ENCODE measurements around the gene EHD3.
A peak's percentile ranks its signal among the peaks of the same experiment; 100 is the strongest.

EHD3 gene

DNA sequence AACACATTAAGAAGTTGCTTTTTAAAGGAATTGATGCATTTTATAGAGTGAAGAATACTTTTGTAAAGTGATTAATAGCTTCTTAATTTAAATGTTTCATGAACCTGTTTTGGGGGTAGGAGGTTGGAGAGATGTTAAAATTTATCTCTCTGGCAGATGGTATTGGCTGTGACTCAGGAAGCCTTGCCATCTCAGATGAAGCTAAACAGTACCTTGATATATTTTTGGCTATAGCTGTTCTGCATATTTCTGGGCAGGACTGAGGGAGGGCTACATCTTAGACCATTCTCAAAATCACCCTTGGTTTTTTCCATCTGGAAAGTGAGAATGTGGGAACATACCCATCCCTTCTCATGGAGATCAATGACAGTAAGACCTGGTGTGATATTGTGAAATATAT, 30.0 kb upstream of the EHD3 start:
- H3K27ac Mint-ChIP-seq, result no peak overlapping the region
- H3K9me3 Mint-ChIP-seq, result peaks cover 2% of the 10 kb centered on the region
- no peaks in the 10 kb centered on the region for H3K4me1 Mint-ChIP-seq (ENCODE audit: low read depth)
- H3K27me3 Mint-ChIP-seq, result no peaks in the 10 kb centered on the region
- no peaks in the 10 kb centered on the region for H3K36me3 Mint-ChIP-seq (ENCODE audit: low read depth)
- no peak overlapping the region for H3K4me3 Mint-ChIP-seq

GRCh38 chr2:31204783-31205182, 29.2 kb upstream of the EHD3 start:
- H3K27ac Mint-ChIP-seq, result no peak overlapping the region
- no peak overlapping the region for H3K4me3 Mint-ChIP-seq
- H3K36me3 Mint-ChIP-seq (ENCODE audit: low read depth), result no peaks in the 10 kb centered on the region
- H3K9me3 Mint-ChIP-seq, result no peaks in the 10 kb centered on the region
- no peaks in the 10 kb centered on the region for H3K27me3 Mint-ChIP-seq
- no peaks in the 10 kb centered on the region for H3K4me1 Mint-ChIP-seq (ENCODE audit: low read depth)

DNA sequence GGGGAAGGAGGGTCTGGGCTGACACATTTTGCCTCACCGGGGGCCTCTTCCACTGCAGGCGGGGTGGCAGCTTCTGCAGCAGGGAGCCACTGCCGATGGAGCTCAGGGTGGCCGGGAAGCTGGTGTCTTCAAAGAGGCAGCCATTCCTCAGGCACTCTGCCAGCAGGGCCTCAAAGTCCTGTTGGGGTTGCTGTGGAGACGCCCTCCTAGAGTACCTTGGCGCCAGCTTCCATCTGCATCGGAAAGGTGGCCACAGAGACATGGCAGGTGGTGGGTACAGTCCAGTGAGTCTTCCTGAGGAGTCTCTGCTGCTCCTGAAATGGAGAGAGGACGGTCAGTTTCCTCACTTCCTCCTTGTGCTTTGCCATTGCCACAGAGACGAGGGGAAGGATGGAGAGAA, 28.8 kb upstream of the EHD3 start:
- Mint-ChIP-seq H3K36me3 (ENCODE audit: low read depth) (no peaks in the 10 kb centered on the region), H3K4me1 (ENCODE audit: low read depth) (no peaks in the 10 kb centered on the region), H3K4me3 (no peak overlapping the region), H3K27ac (no peak overlapping the region), H3K9me3 (no peaks in the 10 kb centered on the region), H3K27me3 (no peaks in the 10 kb centered on the region)

DNA sequence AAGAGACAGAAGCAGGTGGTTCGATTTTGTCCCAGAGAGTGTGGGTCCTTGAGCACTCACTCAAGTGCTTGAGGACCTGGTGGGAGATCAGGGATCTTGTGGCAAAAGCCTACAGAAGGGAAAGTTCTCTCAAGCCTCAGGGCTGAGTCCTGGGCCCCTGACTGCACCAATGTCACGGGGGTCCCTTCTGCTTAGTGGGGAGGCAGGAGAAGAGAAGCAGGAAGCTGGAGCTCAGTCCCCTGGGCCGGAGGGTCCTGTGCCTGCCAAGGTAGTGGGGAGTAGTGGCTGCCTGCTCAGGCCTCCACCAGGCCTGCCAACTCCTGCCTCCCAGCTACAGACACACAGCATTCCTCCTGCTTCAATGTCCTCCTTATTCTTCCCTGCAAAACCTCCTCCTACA, 28.3 kb upstream of the EHD3 start:
- no peak overlapping the region for H3K4me3 Mint-ChIP-seq
- no peak overlapping the region for H3K27ac Mint-ChIP-seq
- H3K9me3 Mint-ChIP-seq, result no peaks in the 10 kb centered on the region
- H3K27me3 Mint-ChIP-seq, result no peaks in the 10 kb centered on the region
- H3K36me3 Mint-ChIP-seq (ENCODE audit: low read depth), result no peaks in the 10 kb centered on the region
- H3K4me1 Mint-ChIP-seq (ENCODE audit: low read depth), result no peaks in the 10 kb centered on the region

- H3K27me3 Mint-ChIP-seq, result no peaks in the 10 kb centered on the region
- H3K4me3 Mint-ChIP-seq, result no peak overlapping the region
- no peaks in the 10 kb centered on the region for H3K9me3 Mint-ChIP-seq
Observed at GRCh38 chr2:31207790-31208189, 26.2 kb upstream of the EHD3 start.

GRCh38 chr2:31208240-31208639, 25.7 kb upstream of the EHD3 start:
- Mint-ChIP-seq H3K27me3 (no peaks in the 10 kb centered on the region), H3K4me1 (ENCODE audit: low read depth) (no peaks in the 10 kb centered on the region), H3K27ac (no peak overlapping the region), H3K36me3 (ENCODE audit: low read depth) (no peaks in the 10 kb centered on the region), H3K4me3 (no peak overlapping the region), H3K9me3 (no peaks in the 10 kb centered on the region)

More at GRCh38 chr2:31207790-31208189, 26.2 kb upstream of the EHD3 start:
- Mint-ChIP-seq H3K36me3 (ENCODE audit: low read depth) (no peaks in the 10 kb centered on the region), H3K27ac (no peak overlapping the region), H3K4me1 (ENCODE audit: low read depth) (no peaks in the 10 kb centered on the region)

DNA sequence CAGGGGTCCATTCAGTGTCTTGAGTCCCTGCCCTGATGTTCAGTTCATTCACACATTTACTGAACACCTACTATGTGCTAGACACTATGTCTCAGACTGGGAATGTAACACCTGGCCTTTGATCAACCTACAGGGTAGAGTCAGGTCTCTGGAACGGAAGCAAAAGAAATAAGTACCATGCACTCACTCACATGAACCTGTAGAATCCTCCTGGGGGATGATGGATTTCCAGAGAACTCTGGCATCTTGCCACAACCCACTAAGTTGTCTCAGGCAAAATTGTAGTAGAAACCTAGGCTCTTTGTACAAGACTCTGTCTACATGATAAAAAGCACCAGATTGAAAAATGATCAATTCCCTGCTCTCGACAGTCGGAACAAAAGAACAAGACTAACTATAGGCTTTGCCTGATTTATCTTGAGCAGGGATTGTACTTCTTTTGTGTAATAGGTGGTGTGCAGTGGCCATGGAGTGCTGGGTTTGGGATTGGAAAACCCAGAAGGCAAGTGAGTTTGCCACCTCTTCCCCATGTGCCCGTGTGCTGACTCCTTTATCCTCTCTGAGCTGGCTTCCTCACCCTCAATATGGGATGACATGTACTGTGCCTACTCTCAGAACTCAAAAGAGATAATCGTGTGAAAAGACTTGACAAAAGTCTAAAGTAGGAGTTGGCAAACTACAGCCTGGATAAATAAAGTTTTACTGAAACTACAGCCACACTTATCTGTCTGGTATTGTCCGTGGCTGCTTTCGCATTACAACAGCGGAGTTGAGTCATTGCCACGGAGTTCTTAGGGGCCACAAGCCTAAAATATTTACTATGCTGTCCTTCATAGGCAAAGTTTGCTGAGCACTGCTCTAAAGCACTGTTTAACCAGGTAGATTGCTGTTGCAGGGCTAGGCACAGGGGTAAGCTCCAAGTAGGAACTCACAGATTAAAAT, 21.0 kb upstream of the EHD3 start:
- Mint-ChIP-seq H3K9me3 (no peaks in the 10 kb centered on the region), H3K27ac (no peak overlapping the region), H3K4me1 (ENCODE audit: low read depth) (peaks cover 33% of the 10 kb centered on the region), H3K27me3 (no peaks in the 10 kb centered on the region), H3K4me3 (no peak overlapping the region), H3K36me3 (ENCODE audit: low read depth) (no peaks in the 10 kb centered on the region)

DNA sequence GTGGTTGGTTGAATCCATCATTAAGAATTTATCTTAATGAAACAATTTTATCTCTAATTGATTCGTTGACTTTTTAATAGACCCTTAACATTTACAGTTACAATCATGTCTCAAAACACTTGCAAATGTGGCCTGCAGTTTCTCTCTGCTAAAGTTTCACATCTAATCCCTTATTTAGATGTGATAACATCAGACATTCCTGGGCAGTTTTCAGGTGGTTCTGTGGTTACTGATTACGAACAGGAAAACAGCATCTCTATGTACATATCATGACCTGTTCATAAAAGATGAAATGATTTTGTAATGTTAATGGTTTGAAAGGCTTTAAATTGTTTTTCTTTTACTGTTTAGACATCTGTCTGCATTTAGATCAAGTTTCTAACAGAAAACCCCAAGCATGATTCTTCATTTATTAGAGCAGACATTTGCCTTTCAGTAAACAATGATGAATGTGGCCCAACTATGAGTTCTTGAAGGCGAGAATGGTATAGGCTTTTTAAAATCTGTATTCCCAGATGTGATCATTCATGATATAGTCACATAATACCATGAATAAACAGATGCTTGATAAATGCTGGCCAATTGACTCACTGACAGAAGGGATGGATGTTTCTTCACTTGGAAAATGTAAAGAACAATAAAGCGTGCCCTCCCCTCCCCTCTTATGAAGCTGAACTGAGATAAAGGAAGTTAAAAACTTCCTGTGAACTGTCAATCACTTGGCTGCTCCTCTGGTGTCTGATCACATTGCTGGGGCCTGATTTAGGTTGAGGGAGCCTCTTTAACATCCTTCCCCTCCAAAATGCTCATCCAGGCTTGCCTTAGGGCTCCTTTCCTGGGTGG, 20.1 kb upstream of the EHD3 start:
- Mint-ChIP-seq H3K27me3 (no peaks in the 10 kb centered on the region), H3K9me3 (no peaks in the 10 kb centered on the region), H3K4me3 (no peak overlapping the region), H3K36me3 (ENCODE audit: low read depth) (no peaks in the 10 kb centered on the region), H3K27ac (no peak overlapping the region), H3K4me1 (ENCODE audit: low read depth) (peaks cover 41% of the 10 kb centered on the region)

DNA sequence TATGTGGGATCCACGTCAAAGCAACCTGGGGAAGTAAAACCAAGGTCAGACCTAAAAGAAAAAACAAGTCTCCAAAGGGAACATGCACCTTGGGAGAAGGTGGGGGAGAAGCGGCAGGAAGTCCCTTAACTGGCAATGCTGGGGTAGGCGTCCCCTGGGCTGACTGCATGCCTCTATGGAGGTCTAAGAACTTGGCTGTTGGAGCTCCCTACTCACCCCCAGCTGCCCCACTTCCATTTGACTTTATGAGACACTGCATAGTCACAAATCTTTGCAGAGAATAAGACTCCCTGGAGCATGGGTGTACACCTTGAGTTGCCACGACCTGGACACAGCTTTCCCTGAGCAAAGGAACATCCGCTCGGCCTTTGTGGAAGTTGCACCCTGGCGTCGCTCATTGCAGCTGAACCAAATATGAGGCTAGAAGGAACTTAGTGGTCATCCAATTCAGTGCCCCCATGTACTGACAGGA, 19.5 kb upstream of the EHD3 start:
- no peaks in the 10 kb centered on the region for H3K9me3 Mint-ChIP-seq
- H3K4me1 Mint-ChIP-seq (ENCODE audit: low read depth), result peaks cover 47% of the 10 kb centered on the region

DNA sequence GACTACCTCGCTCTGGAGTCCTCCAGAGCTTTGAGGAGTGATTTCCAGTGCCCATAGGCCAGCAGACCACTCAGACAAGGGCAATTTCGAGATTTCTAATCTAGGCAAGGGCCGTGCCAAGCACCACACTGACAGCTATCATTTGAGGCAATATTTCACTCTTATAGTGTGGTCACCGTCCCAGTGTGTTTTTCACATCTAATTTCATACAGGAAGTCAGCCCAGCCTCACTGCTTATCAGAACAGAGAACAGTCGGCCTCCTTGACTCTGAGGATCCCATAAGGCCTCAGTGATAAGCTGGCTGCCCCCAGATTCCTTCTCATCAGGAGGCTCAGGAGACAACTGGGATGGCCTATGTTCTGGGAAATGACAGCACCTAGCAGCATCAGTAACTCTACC, 17.2 kb upstream of the EHD3 start:
- Mint-ChIP-seq H3K36me3 (ENCODE audit: low read depth) (no peaks in the 10 kb centered on the region), H3K4me1 (ENCODE audit: low read depth) (peaks cover 57% of the 10 kb centered on the region), H3K27ac (no peak overlapping the region), H3K9me3 (no peaks in the 10 kb centered on the region), H3K4me3 (no peak overlapping the region), H3K27me3 (peaks cover 7% of the 10 kb centered on the region)

More for the DNA sequence above, 19.5 kb upstream of the EHD3 start:
- Mint-ChIP-seq H3K36me3 (ENCODE audit: low read depth) (no peaks in the 10 kb centered on the region), H3K27ac (no peak overlapping the region), H3K4me3 (no peak overlapping the region), H3K27me3 (peaks cover 2% of the 10 kb centered on the region)

DNA sequence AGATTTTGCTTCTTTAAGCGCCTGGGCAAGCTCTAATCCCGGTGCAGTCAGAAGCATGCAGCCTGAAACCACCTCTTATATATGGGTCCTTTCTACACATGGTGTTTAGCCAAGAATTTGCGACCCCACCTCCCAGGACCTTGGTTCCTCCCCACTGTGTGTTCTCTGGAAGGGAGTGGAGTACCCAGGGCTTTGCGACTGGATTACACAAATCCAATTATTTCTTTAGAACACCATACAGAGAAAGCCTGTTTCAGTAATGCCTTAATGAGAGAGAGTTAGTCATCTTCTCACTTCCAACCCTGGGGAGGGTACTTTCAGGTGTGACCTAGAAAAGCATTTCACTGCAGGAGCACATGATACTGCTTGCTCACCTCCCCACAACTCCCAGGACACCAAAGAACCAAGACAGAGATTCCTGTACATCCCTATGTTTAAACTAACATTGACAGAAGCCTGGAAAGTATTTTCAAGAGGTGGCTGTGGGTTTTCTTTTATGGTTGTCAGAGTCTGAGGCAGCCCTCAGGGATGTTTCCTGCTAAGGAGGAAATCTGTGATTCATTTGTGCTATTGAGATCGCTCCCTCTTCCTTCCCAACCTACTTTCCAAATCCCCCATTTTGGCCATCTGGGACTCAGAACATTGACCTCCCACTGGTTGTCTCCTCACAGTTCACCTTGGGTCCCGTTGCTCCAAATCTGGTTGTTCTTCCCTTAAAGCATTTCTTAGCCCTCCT, 16.3 kb upstream of the EHD3 start, which contains the start of gene CAPN14:
Gene CAPN14 (minus strand): TSS at position 51 of the 736 bp plus-strand sequence. CDS start 12,068 bp downstream, outside the sequence.
- Mint-ChIP-seq H3K27ac (no peak within 1 kb of the TSS), H3K36me3 (ENCODE audit: low read depth) (no peaks in the 10 kb centered on the region), H3K4me3 (no peak within 1 kb of the TSS), H3K27me3 (peaks cover 7% of the 10 kb centered on the region), H3K9me3 (no peaks in the 10 kb centered on the region), H3K4me1 (ENCODE audit: low read depth) (peaks cover 58% of the 10 kb centered on the region)

- peaks cover 51% of the 10 kb centered on the region for H3K4me1 Mint-ChIP-seq (ENCODE audit: low read depth)
- peak overlapping the region; percentile 50 for H3K27ac Mint-ChIP-seq
- H3K9me3 Mint-ChIP-seq, result no peaks in the 10 kb centered on the region
- H3K4me3 Mint-ChIP-seq, result peak overlapping the region; percentile 30
- H3K27me3 Mint-ChIP-seq, result peaks cover 11% of the 10 kb centered on the region
- H3K36me3 Mint-ChIP-seq (ENCODE audit: low read depth), result no peaks in the 10 kb centered on the region
Observed at GRCh38 chr2:31219131-31219969, 14.6 kb upstream of the EHD3 start.

DNA sequence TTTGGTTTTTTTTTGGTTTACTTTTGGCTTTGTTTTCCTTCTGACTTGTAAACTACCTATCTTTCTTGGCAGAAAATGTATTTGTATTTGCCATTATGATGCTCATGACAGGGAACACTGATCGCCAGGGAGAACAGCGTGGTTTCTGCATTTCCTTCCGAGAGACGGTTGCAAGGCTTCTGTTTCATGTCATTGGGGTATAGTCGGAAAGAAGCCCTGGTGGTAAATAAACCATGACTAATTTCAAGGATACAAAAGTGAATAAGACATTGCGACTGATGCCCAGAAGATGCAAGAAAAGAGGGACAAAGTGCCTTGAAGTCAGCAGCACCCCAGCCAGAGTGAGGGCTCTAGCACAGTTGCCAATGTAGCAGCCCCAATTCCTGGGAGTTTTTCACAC, 12.4 kb upstream of the EHD3 start:
- peaks cover 11% of the 10 kb centered on the region for H3K27me3 Mint-ChIP-seq
- H3K9me3 Mint-ChIP-seq, result no peaks in the 10 kb centered on the region
- peaks cover 35% of the 10 kb centered on the region for H3K4me1 Mint-ChIP-seq (ENCODE audit: low read depth)
- no peak overlapping the region for H3K27ac Mint-ChIP-seq
- H3K4me3 Mint-ChIP-seq, result no peak overlapping the region
- H3K36me3 Mint-ChIP-seq (ENCODE audit: low read depth), result no peaks in the 10 kb centered on the region

GRCh38 chr2:31222071-31222470, 11.9 kb upstream of the EHD3 start:
- Mint-ChIP-seq H3K4me1 (ENCODE audit: low read depth) (peaks cover 31% of the 10 kb centered on the region), H3K27ac (no peak overlapping the region), H3K27me3 (peaks cover 11% of the 10 kb centered on the region)

More at GRCh38 chr2:31222071-31222470, 11.9 kb upstream of the EHD3 start:
- H3K4me3 Mint-ChIP-seq, result no peak overlapping the region
- no peaks in the 10 kb centered on the region for H3K9me3 Mint-ChIP-seq
- H3K36me3 Mint-ChIP-seq (ENCODE audit: low read depth), result no peaks in the 10 kb centered on the region

All from stimulated activated naive CD8-positive, alpha-beta T cell treated with anti-CD3 and anti-CD28 coated beads, Interleukin-15, Interleukin-2, amounts not matched to agents 100 ng/mL and 50 ng/mL, for 24 hours (primary cell).